ENCODE data around the gene DDRGK1. TPM values are rescaled to one million over a fixed set of nuclear protein-coding genes. Genes with fewer than 3 reads are reported as not detected.

DDRGK1 gene
- polyA plus RNA-seq, 2 of the 4 experiments (the other 2 are of a cell fraction): 87.4 to 120 TPM

DNA sequence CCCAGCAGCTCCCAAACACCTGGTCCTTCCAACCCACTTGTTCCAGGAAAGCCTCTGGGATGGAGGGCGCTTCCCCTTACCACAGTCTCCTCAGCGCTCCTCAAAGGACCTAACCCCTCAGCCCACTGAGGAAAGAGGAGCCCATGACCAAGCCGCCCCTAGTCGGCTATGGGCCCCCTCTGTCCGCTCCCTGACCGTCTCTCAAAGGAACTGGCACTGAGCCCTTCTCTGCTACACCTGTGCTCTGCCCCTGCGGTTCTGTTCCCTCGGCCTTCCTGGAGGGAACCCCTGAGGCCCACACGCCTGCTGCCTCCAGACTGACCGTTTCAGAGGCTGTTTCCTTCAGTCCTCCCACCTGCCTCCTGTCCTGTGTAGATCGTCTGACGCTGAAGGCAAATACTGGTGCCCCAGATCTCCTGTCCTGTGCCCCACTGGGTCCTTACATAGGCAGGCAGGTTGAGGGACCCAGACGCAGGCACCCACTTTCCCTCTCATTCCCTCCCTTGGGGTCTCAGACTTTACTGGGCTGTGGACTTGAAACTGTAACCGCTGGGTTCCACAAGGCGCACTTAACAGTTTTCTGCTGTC lies 36.4 kb upstream of the DDRGK1 start:
- Histone ChIP-seq H3K4me1 (peaks cover 41% of the 10 kb centered on the region), H3K4me3 (no peak overlapping the region), H3K9me3 (no peaks in the 10 kb centered on the region), H3K27ac (0 out of 6 replicates have a peak overlapping the region, but pooled peaks of 1 of the 2 experiments have one; percentile 4), H3K4me2 (no peak overlapping the region; the same call in 2 of the 3 replicates)
- 91% methylated on average over 15 of the region's 15 CpGs for WGBS (ENCODE audit: missing lambda C conversion rate)
- POLR2A ChIA-PET: no interaction called here
- TF ChIP-seq HOXA7 (CRISPR knock-in tag; IDR thresholded peaks at IDR 0.05): no peak
- TF ChIP-seq MAZ (IDR thresholded peaks at IDR 0.05; ENCODE audit: borderline replicate concordance, low read depth, low read length): no peak
- no peak for TF ChIP-seq HOXB13 (CRISPR knock-in tag; IDR thresholded peaks at IDR 0.05; ENCODE audit: low read depth)
- no peak for TF ChIP-seq CHD2 (IDR thresholded peaks at IDR 0.05; ENCODE audit: low read length, partially characterized antibody)
- TF ChIP-seq MAX (IDR thresholded peaks at IDR 0.05): no peak
- no peak for TF ChIP-seq FOSB (CRISPR knock-in tag; IDR thresholded peaks at IDR 0.05)
- TF ChIP-seq NPAS2 (CRISPR knock-in tag; IDR thresholded peaks at IDR 0.05; ENCODE audit: borderline replicate concordance): no peak
- no peak for TF ChIP-seq ESRRA (IDR thresholded peaks at IDR 0.05; ENCODE audit: borderline replicate concordance, low read length)
- no peak for TF ChIP-seq FOSL2 (IDR thresholded peaks at IDR 0.05)
- no peak for TF ChIP-seq FOSL2 (CRISPR knock-in tag; IDR thresholded peaks at IDR 0.05)
- TF ChIP-seq SREBF2 (IDR thresholded peaks at IDR 0.05): no peak
- TF ChIP-seq BHLHE40 (IDR thresholded peaks at IDR 0.05; ENCODE audit: low read depth, low read length): no peak
- no peak for TF ChIP-seq CTCF (IDR thresholded peaks at IDR 0.05)
- no peak for TF ChIP-seq HEYL (CRISPR knock-in tag; IDR thresholded peaks at IDR 0.05)
- no peak for TF ChIP-seq KDM5A (IDR thresholded peaks at IDR 0.05)
- CTCF ChIA-PET: interaction anchor here (1.0 to 2.8 kb wide), 4 partner anchors 10 to 209 kb away, joined by 3 to 13 read pairs (median 3); partner anchors contain the start of gene ITPA
- ATAC-seq (no peak), FAIRE-seq (no peak), DNase-seq (ENCODE audit: low read depth in 1 of 2, low spot score in 1 of 2) (no peak)

GRCh38 chr20:3239867-3240775 lies 35.6 kb upstream of the DDRGK1 start:
- Histone ChIP-seq H3K27ac (peak overlapping the region; percentile 79 to 92), H3K4me2 (peak overlapping the region; percentile 90), H3K4me1 (peaks cover 43% of the 10 kb centered on the region), H3K9me3 (no peaks in the 10 kb centered on the region), H3K4me3 (peak overlapping the region; percentile 96)
- ChIA-PET POLR2A (interaction anchor here (1.0 kb wide), 1 partner anchor 31 kb away, joined by 4 read pairs; the partner anchor contains the start of gene ITPA), CTCF (interaction anchor here (0.9 to 2.8 kb wide), 8 partner anchors 10 to 210 kb away, joined by 3 to 13 read pairs (median 4); no protein-coding TSS in a partner anchor)
- TF ChIP-seq JUN (IDR thresholded peaks at IDR 0.05) (no peak), FOSL2 (IDR thresholded peaks at IDR 0.05) (no peak), FOSL2 (CRISPR knock-in tag; IDR thresholded peaks at IDR 0.05) (no peak), EHF (CRISPR knock-in tag; IDR thresholded peaks at IDR 0.05) (no peak), BHLHE40 (IDR thresholded peaks at IDR 0.05; ENCODE audit: low read depth, low read length) (no peak), POLR2AphosphoS2 (conservative IDR thresholded peaks at IDR 0.05; ENCODE audit: low read length) (no peak), JUNB (IDR thresholded peaks at IDR 0.05) (no peak), CHD4 (IDR thresholded peaks at IDR 0.05; ENCODE audit: borderline replicate concordance) (no peak)
- TF ChIP-seq, protein P1, sequence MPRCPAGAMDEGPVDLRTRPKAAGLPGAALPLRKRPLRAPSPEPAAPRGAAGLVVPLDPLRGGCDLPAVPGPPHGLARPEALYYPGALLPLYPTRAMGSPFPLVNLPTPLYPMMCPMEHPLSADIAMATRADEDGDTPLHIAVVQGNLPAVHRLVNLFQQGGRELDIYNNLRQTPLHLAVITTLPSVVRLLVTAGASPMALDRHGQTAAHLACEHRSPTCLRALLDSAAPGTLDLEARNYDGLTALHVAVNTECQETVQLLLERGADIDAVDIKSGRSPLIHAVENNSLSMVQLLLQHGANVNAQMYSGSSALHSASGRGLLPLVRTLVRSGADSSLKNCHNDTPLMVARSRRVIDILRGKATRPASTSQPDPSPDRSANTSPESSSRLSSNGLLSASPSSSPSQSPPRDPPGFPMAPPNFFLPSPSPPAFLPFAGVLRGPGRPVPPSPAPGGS (IDR thresholded peaks at IDR 0.05): no peak
- TF ChIP-seq, protein P2, sequence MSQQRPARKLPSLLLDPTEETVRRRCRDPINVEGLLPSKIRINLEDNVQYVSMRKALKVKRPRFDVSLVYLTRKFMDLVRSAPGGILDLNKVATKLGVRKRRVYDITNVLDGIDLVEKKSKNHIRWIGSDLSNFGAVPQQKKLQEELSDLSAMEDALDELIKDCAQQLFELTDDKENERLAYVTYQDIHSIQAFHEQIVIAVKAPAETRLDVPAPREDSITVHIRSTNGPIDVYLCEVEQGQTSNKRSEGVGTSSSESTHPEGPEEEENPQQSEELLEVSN (IDR thresholded peaks at IDR 0.05; ENCODE audit: borderline replicate concordance, low read depth): no peak
- TF ChIP-seq, protein P3, sequence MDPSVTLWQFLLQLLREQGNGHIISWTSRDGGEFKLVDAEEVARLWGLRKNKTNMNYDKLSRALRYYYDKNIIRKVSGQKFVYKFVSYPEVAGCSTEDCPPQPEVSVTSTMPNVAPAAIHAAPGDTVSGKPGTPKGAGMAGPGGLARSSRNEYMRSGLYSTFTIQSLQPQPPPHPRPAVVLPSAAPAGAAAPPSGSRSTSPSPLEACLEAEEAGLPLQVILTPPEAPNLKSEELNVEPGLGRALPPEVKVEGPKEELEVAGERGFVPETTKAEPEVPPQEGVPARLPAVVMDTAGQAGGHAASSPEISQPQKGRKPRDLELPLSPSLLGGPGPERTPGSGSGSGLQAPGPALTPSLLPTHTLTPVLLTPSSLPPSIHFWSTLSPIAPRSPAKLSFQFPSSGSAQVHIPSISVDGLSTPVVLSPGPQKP (IDR thresholded peaks at IDR 0.05; ENCODE audit: low read depth, low read length): no peak
- 85% methylated on average over 54 of the region's 54 CpGs for WGBS (ENCODE audit: missing lambda C conversion rate)
- no peak for DNase-seq (ENCODE audit: low read depth in 1 of 2, low spot score in 1 of 2)
- no peak for FAIRE-seq
- no peak for ATAC-seq
